HG03469 (cell line): ENCODE measurements around the gene TTC34.

ENCODE experiments used
- ATAC-seq: cut with Tn5 transposase; IDR thresholded peaks from one replicate; pipeline ENCODE4 v1.9.1; 2021; ENCODE audit warnings: mild to moderate bottlenecking, moderate library complexity, moderate number of reproducible peaks; ENCODE audit not compliant: unreplicated experiment

Gene TTC34, protein sequence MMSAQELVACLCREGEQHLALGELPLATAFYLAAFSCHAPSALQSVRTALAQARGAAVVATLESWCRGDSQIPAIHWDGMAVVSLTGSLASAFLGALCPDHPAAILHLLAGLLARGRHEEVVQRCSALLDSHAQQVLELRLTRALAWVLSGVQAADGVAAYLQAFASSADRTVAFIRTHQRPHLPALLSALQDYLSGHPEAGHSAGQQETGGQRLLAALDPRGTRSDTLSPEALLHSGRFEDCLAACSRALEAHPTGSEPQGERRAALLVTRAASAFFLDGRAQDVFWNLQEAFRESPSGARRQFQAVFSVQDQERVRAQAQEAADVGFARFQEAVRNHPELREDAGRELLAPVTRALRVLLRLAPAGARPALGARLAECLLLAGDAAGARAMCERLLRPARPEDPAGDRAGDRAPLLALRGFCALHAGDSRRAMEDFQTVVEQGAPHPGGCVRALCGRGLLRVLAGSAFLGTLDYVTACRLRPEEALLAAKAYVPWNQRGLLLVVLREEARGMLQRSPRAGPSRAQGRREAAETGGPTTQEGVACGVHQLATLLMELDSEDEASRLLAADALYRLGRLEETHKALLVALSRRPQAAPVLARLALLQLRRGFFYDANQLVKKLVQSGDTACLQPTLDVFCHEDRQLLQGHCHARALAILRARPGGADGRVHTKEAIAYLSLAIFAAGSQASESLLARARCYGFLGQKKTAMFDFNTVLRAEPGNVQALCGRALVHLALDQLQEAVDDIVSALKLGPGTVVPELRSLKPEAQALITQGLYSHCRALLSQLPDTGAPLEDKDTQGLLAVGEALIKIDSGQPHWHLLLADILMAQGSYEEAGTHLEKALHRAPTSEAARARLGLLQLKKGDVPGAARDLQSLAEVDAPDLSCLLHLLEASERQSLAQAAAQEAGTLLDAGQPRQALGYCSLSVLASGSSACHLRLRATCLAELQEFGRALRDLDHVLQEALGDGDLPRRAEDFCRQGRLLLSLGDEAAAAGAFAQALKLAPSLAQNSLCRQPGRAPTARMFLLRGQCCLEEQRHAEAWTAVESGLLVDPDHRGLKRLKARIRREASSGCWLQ

DNA sequence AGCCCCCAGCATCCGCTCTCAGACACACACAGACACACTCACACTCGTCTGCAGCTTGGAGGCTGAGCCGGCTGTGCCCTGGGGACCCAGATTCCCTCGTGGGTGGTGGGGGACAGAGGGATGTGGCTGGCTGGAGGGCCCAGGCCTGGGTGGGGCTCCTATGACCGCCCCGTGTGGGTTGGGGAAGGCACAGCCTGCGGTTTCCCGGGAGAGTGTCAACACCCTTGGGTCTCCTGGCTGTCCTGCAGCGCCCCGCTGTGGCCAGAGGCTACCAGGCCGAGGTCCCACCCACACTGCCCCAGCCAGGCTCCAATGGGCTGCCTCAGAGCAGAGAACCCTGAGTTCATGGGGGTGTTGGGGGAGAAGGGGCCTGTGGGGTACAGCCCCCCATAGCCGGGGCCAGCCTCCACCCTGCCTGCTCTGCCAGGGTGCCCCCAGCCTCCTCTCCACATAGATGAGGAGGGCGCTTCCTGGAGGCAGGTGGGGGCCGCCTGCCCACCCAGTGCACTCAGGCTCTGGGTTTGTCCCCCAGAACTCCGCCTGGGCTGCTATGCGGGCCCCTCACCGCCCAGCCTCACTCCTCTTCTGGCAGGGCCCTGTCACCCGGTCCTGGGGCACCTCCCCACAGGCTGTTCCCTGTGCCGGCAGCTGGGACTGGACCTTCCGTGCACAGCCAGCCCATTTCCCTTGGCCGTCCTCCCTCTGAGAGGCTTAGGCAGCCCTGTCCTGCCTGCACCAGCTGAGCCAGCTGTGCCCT lies at the start of gene TTC34:
Gene TTC34 (minus strand): TSS at position 159 of the 757 bp plus-strand sequence. CDS start 866 bp downstream, outside the sequence.
- no peak for ATAC-seq

DNA sequence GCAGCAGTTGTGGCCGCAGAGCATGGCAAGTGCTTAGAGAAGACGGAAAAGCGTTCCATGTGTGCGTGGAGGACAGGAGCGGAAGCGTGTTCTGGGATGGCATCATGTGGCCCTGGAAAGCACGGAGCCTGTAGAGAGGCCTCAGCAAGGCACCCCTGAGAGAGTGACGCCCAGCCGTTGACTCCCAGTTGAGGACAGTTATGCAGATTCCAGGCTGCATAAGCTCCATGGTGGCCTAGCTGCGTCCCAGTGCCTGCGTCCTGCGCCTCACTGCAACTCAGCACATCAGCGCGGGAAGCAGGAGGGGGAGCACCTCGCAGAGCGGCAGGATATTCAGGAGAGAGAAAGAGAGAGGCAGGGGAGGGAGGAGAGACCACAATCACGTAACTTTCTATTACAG lies 49.0 kb upstream of the TTC34 start:
- ATAC-seq = no peak

DNA sequence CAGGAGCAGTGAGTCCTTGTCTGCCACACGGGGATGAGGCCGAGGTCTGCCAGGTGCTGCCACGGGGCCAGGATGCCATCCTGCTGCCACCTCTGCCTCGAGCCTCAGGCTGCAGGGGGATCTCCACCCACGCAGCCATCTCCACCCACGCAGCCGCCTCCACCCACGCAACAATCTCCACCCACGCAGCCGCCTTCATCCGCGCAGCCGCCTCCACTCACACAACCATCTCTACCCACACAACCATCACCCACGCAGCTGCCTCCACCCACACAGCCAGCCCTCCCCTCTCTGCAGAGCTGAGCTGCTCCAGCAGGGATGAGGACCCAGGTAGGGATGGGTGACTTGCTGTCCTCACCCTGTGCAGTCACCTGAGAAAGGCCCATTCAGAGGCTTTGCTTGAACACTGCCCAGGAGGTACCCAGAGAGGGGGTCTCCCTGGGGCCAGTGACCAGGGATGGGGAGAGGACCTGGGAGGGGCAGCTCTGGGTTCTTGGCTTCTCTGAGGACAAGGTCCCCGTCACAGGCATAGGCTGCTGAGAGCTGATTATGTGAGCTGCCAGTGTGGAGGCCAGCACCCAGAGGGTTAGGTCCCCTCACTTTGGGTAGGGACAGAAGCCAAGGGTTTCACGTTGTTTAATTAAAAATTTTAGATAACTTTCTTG lies 46.6 kb upstream of the TTC34 start:
- ATAC-seq = no peak

DNA sequence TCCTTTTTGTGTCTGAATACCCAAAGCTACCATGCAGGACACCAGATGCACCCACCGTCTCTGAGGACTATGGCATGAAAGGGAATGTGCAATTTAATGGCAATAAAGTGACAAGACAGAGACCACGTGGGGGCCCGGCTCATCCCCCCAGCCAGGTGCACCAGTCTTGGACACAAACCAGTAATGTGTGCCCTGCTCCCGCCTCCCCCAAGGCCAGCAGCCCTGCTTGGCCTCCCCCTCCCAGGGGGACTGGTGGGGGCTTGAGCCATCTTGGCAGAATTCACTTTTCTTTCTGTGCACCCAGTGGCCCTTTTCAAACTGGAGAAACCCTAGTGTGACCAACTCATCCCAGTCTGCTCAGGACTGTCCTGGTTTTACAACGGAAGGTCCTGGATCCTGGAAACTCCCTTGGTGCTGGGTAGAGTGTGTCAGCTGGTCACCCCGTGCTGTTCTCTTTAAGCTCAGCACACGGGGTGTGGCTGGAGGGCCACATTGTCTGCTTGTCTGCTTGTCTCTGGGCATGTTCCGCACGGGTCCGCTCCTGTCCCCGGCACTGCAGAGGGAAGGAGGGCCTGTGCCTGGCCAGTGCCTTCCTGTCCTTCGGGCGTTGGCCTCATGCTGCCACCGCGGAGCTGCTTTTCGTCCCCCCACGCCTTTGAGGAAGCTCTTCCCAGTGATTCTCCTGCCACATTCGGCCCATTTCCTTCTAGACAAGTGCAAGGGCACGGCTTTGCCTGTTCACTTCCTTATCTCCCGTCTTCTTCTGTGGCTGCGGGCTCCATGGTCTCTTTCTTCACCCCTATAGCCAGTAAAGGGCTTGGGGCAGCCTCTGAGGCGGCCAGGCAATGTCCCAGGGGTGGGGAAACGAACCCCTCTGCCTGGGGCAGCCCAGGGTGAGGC lies 45.8 kb upstream of the TTC34 start:
- no peak for ATAC-seq

DNA sequence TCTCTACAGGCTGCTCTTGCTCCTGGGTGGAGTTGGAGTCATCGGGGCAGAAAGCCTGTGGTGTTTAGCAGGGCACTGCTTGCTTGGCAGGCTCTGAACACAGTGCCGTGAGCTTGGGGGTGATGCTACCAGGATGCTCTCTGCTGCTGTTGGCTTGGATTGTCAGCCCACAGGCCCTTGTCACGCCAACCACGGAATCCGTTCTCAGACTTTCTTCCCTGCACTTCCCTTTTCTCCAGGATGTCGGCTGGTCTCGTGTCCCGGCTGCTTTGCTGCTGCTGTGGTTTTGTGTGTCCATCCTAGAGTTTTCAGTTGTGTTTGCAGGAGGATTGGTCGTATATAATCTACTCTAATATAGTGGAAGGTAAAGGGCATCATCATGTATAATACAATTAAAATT lies 44.4 kb upstream of the TTC34 start:
- ATAC-seq = no peak

DNA sequence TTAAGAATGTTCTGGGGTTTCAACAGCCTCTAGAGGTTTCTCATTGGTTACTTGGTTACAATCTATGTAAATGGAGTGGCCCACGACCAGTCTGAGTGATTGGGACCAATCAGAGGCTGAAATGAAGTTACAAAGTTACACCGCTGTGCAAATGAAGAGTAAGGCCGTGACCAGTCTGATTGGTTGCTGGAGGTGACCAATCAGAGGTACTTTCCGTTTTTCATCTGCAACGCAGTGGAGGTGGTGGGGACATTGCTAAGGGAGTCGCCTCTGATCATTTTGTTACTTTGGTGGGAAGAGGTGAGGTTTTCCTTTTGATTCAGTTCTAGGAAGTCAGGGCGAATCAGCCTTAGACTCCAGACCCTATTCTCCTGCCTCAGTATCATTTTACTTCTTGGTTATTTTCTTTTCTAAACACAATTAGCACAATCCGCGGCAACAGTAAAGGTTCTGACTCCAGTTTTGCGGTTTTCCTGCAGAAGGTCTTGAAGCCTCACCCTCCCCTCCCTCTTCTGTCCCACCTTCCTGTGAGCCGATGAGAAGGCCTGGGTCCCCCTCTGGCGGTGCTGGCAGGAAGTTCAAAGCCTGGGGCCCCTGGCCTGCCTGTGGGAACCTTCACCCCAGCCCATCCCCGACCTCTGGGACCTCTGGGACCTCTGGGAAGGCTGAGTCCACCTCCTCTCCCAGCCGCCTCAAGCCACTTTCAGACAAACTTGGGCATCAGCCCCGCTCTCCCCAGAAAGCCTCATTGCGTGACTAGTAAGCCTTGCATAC lies 38.7 kb upstream of the TTC34 start:
- no peak for ATAC-seq

DNA sequence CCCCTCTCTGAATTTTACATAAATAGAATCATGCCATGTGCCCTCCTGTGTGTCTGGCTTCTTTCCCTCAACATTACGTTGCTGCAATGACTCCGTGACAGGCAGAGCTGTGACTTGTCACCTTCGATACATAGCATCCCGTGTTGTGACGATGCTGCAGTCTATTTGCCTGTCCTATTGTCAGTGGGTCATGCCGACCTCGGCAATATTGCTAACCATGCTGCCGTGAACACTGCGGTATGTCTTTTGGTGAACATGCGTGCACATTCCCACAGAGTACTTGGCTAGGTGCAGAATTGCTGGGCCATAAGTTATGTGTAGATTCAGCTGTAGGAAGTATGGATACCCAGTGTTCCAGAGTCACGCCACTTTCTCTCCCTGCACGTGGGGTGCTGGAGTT lies 36.3 kb upstream of the TTC34 start:
- ATAC-seq = no peak

DNA sequence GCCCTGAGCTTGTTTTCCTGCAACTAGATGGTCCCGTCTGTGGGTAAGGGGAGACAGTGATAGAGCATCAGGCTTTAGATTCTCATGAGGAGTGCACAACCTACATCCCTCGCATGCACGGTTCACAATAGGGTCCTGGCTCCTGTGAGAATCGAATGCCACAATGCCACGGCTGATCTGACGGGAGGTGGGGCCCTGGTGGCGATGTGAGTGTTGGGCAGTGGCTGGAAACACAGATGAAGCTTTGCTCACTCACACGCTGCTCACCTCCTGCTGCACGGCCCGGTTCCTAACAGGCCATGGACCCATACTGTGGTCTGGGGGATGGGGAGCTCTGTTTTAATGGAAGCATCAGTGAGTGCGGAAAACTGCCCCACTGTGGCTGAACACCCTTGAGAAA lies 35.8 kb upstream of the TTC34 start:
- no peak for ATAC-seq

DNA sequence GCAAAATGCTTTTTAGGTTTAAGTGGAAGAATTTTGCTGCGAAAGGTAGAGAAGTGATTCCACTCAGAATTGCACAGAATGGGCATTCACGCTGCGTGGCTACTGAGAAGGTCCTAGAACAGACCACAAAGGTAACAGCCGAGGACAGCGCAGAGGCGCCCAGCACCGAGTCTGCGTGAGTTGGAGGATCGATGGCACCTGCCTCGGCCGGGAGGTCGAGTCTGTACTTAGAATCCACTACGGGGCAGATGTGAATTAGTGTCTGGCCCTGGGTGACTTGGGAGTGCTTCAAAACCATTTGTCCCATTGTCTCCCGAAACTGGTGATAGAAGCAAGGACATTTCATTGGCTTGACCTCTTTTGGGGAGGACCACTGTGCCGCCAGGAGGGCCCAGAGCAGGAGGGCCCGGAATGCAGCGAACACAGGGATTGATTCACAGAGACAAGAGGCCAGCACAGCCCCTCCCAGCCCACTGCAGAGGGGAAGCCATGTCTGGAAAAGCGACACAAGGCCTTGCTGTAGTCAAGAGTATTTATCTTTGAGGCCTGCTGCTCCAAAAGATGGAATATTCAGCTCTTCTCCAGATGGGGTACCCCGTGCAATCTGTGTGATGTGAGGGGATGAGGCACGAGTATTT lies 35.0 kb upstream of the TTC34 start:
- no peak for ATAC-seq

DNA sequence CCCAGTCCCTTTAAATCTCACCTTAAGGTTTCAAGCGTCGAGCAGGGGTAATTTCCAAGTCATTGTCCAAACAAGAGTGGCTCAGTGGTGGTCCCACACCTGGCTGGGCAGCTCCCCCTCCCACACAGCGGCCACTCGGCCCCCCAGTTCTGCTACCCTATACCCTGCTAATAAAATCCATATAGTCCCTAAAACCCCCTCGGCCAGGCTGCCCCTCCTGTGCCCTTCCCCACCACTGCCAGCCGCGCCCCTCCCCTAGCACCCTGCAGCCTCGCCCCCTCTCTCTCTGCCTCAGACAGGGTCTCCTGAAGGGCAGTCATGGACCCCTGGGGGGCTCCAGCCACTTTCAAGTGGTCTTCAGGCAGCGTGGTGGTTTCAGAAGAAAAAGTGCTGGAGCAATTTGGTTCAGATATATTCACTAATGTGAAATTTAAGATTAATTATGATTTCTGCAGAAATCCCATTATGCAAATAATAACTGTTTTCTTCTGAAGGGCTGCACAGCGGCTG lies 34.2 kb upstream of the TTC34 start:
- ATAC-seq = no peak

DNA sequence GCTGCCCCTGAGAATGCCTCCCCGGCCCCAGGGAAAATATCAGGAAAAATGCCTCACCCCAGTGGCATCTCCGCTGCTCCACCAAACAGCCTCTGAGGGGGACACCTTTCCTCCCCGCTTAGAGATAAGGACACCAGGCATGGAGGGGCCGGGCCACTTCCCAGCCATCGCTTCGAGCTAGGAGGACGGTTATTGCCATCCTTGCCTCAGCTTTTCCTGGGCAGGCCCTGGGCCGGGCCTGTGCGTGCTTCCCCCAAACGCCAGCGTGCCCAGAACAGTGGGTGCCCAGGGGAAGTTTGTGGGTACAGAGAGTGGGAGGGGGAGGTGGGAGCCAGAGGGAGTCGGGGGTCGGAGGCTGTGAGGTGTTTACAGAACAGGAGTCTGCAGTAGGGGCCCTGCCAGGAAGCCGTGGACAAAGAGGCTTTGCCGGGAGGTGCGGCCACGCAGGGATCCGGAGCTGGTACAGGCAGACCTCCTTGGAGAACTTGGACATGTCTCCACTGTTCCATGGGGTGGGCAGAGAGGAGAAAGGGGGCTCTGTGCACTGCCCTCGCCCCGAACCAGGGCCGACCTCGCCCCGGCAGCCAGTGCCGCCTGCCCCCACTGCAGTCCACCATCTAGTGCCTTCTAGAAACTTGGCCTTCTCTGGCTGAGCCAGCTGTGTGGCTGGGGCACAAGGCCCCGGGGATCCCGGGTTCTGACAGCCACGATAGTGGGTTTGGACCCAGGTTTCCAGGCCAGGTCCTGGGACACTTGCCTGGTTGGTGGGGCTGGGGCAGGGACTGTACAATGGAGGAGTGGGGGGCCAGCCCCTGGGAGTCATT lies 33.5 kb upstream of the TTC34 start:
- ATAC-seq = no peak

DNA sequence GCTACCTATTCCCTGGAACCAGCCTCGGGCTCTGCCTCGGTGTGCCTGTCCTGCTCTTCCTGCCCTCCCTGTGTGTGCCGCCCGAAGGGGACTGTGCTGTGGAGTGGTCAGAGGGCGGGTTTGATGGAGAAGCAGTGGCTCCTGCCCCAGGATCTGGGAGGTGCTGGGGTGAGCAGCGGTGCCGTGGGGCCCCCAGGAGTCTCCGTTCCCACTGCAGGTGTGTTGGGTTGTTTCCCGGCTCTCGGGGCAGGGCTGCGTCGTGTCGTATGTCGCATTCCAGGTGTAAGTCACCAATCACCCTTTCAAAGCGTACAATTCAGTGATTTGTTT lies 32.6 kb upstream of the TTC34 start:
- no peak for ATAC-seq

DNA sequence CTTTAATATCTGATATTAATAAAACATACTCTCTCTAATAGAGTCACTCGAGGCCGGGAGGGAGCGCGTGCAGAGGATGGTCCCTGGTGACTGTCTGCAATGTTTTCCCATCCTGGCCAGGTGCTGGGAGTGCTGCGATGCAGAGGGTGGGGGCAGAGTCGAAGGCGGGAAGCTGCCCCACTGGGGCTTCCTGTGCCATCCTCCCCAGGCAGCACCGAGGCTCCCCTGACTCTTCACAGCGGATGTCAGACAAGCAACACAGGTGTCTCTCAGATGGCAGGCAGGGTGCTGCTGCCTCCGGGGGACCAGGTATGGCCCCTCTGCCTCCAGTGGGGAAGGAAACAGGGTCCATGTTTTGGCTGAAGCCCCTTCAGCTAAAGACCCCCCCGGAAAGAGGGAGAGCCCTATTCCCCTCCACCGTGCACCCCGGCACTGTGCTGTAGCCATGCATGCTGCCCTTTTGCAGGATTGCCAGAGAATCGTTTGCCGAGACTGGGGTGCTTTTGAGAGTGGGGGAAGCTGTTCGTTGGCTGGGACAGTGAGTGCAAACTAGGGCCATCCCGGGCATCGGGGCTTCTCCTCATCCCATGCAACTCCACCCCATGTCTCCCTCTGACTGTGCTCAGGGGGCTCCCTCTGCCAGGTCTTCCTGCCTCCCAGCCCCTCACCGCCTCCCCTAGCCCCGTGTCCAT lies 32.1 kb upstream of the TTC34 start:
- no peak for ATAC-seq

DNA sequence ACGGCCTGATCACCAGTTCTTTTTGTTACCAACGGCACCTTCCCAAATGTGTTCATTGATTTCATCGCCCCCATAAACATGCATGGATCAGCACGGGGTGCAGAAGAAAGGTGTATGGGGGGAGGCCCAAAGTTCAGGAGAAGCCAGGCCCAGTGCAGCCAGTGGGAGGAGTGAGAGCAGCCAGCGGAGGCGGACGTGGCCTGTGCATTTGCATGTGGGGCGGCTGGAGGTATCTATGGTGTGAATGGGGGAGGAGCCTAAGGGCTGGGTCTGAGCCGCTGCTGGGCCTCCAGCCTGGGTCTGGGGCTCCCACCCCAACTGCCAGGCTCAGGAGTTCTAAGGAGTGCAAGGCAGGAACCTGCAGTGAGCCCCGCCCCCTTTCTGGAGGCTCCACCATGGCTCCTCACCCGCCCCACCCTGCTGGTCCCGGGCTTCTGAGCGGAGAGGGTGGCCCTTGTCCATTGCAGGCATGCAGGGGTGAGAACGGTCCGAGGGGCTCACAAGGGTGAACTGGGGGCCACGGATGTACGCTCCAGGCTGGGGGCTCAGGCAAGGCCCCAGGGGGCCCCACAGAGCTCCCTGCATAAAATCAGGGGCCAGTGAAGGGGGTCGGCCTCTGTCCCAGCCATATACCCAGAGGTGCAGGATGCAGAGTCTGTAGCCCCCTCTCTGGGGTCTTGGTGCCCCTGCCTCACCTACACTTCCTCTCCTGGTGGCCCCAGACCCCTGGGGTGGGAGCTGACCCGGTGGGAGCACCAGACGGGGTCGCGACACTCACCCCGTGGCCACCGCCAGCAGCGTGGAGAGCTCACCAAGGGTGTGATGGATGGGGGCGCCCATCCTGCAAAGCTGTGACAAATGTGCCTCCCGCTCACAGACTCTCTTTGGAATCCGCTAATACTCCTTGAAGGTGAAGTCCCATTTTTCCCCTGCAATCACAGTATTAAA lies 31.3 kb upstream of the TTC34 start:
- ATAC-seq = no peak

DNA sequence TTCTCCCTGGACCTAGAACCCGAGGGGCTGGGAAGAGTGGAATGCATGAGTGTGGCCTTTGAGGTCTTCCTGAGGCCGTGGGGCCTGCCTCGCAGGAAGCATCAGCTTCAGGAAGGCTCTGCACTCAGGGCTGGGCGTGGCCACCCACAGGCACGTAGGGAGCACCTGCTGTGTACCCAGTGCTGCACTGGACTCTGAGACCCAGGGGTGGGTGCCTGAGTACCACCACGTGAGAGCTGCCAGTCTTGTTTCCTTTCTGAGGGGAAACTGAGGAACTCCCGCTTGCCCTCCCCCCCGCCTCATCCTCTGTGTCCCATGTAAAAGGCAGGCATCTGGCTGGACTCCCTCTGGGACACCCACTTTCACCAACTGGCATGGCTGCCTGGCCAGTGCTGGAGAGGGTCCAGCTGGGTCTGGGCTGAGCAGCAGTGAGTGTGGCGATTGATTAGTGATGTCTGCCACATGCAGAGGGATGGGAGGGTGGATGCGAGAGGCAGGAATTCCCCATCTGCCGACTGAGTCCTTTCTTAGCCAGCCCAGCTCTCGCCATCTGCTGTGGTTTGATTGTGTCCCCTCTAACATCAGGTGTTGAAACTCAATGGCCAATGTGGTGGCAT lies 30.2 kb upstream of the TTC34 start:
- ATAC-seq = no peak
